GM18909 (cell line): Measurements from ENCODE around the gene NOL9.
"Not testable (repeated sequence)": the region's sequence is repeated elsewhere in the genome, so short reads cannot be mapped to it uniquely, and the experiment has no call there.

Experiments
- ATAC-seq: cut with Tn5 transposase; IDR thresholded peaks from one replicate; pipeline ENCODE4 v1.9.1; 2021; ENCODE audit warnings: mild to moderate bottlenecking; ENCODE audit not compliant: unreplicated experiment, poor library complexity

Gene NOL9

GRCh38 chr1:6506210-6507036 lies 47.9 kb downstream of the NOL9 start:
- ATAC-seq: no peak

- no peak for ATAC-seq
Observed at GRCh38 chr1:6505367-6506209, 48.7 kb downstream of the NOL9 start.

DNA sequence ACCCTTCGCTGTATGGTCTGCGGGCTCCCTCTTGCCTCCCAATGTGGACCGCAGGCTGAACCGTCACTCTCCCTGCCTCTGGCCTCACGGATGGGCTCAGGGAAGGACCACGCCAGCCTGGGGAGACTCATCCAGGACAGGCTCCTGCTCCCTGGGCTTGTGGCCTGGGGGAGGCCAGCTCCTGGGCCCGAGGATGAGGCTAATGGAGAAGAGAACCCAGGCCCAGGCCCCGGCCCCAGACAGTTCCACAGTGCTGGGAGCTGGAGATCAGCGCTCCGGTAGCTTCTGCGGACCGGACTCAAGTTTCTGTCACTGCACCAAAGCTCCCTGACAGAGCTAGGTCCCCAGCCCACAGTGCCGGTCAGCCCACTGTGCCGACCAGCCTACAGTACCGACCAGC lies 49.4 kb downstream of the NOL9 start:
- no peak for ATAC-seq

DNA sequence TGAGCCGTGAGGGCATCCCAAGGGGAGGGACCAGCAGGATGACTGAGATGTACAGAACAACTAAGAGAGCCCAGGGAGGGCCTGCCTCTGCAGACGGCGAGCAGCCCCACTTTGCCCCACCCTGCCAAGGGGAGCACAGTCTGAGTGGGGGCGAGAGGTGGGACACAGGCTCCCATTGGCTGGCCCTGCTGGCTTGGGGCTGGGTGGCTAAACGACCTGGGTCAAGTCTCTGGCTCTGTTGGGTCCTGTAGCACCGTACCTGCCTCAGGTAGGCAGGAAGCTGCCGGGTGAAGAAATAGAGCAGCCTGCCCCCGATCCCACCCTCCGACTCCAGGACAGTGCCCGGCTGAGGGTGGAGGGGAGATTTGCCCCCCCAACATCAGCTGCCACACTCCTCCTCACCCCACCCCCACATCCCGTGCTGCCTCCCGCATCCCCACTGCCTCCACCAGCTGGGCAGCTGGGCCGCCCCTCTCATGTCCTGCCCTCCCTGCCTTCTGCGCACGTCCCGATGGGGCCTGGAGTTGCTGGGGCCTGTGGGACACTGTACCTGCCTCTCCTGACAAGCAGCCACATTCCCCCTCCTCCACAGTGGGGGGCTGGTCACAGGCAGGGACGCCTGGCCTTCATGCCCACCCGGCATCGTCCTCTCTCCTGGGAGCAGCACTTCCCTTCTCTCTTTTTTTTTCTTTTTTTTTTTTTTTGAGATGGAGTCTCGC lies 50.3 kb downstream of the NOL9 start:
- no peak for ATAC-seq

DNA sequence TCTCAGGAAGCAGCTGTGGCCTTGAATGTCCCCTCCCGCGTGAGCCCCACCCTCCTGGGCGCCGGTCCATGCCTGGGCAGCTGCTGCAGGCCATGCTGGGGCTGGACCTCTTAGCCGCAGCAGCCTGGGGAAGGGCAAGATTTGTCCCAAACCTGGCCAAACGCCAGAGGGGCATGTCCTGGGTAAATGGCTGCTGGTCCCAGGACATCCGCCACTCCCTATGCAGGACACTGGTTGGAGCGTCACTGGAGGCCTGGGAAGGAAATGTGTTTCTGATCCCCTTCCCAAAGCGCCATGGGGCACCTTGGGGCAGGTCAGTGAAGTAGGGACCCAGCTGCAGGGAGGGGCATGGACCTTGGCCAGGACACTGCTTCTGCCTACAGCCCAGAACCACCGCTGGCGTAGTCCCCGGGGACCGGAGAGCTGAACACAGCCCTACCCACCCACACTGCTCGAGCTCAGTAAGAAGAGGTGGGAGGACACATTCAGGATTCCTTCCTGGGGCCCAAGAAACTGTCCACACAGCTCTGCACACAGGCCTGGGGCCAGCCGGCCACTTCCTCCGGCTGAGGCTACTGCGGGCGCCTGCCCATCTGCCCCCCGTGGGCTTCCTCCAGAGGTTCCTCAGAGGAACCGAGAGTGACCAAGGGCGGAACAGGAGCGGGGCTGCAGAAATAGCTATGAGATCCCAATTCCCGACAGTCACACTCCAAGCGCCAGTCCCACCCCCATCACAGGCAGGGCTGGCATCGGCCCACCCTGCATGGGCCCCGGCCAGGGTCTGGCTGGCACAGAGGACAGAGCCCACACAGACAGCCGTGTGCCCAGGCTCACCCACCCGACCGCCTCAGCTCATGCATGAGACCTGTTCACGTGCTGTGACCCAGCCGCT lies 52.1 kb downstream of the NOL9 start:
- ATAC-seq: no peak

GRCh38 chr1:6501279-6501813 lies 53.0 kb downstream of the NOL9 start:
- no peak for ATAC-seq

GRCh38 chr1:6500544-6501278 lies 53.6 kb downstream of the NOL9 start:
- ATAC-seq: no peak

DNA sequence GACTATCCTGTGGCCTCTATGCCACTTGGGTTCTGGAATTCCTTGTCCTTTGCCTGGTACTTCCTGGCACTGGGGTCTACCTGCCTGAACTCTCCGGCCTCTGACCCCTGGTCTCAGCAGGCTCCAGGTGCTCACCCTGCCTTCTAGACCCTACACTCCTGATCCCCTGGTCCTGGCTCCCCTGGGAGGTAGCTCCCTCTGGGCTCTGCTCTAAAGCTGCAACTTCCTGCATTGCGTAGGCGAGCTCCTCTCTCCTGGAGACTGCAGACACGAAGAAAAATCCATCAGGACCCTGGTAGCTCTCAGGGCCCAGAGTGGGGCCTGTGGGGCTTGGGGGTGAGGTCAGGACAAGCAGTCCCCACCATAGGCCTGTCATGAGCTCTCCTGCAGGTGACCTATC lies 55.0 kb downstream of the NOL9 start:
- no peak for ATAC-seq

GRCh38 chr1:6498576-6499111 lies 55.7 kb downstream of the NOL9 start:
- no peak for ATAC-seq

DNA sequence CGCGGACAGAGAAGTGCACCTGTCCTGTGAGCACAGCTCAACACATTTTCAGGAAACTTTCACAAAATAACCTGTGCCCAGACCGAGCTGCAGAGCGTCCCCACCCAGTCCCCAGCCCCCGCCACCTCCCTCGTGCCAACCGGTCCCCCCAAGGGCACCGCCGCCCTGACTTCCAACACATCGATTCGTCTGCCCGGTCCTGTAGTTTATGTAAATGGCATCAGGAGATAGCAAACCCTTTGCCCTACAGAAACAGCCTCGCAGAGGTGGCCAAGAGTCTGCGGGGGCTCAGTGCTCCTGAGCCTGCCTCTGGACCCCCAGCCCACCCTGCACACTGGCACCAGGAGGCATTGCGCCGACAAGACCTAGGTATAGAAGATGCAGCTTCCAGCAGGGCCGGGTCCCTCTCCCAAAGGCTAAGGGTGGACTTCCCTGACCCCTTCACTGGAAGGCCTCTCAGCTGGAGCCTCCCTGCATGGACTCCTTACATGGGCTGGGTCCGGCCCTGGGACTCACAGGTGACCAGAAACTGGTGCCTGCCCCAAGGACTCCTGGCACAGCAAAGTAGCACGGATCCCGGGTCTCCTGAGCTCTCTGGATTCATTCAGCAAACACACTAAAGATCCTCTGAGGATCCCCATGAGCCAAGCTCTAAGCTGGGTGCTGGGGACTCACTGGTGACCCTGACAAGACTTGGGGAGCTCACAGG lies 56.3 kb downstream of the NOL9 start:
- no peak for ATAC-seq

GRCh38 chr1:6497215-6497866 lies 57.0 kb downstream of the NOL9 start:
- no peak for ATAC-seq

GRCh38 chr1:6496890-6497214 lies 57.5 kb downstream of the NOL9 start:
- ATAC-seq: no peak

DNA sequence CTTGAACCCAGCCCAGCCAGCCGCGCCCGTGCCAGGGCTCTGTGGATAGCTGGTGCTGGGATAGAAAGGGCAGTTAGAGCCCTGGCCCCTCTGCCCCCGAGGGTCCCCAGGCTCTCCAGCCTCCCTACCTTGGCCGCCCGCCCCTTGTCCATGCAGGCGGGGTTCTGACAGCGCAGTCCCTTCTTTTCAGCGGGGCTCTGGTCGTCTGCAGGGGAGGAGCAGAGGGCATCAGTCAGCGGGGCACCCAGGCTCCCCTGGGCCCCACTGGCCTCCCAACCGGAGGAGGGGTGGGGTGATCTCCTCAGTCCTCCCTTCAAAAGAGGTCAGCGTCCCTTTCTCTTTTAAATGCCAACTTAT lies 58.0 kb downstream of the NOL9 start:
- ATAC-seq: no peak

DNA sequence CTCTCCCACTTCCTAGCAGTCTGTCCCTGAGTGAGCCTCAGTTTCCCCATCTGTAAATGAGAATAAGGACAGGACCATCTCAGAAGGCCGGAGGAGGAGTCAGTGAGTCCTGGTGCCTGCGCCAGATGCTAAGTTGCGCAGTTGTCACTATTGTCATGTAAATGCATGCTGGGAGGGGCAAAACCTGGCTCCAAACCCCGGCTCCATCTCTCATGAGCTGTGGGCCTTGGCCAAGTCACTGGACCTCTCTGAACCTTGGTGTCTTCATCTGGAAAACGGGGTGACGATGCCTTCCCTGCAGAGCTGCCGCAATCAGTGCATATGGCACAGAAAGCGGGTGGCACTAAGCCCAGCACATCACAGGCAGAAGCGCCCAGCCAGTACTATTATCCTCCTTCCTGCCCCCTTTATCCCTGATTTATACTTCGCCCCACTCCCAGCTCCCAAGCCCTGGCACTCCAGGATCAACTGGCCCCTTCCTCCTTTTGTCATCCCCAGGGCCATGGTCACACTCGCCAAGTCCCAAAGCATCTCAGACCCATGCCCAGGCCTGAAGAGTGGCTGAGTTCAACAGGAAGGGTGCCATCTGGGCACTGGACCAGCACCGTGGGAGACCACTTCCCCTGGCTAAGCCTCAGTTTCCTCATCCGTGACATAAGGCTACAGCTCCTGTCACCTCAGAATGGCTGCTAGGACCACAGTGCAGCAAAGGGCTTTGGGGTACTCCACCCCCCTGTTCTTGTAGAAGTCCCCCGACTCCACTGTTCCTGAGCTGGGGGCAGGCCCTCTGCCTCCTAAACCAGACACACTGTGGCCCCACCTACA lies 58.6 kb downstream of the NOL9 start:
- ATAC-seq: no peak

GRCh38 chr1:6495041-6495441 lies 59.3 kb downstream of the NOL9 start:
- no peak for ATAC-seq

- no peak for ATAC-seq
Observed at GRCh38 chr1:6494627-6495026, 59.7 kb downstream of the NOL9 start.

- not testable (repeated sequence) for ATAC-seq
Observed at GRCh38 chr1:6493834-6494223, 60.5 kb downstream of the NOL9 start.
